ENCODE data around the gene CTPS1.

The CTPS1 gene, protein sequence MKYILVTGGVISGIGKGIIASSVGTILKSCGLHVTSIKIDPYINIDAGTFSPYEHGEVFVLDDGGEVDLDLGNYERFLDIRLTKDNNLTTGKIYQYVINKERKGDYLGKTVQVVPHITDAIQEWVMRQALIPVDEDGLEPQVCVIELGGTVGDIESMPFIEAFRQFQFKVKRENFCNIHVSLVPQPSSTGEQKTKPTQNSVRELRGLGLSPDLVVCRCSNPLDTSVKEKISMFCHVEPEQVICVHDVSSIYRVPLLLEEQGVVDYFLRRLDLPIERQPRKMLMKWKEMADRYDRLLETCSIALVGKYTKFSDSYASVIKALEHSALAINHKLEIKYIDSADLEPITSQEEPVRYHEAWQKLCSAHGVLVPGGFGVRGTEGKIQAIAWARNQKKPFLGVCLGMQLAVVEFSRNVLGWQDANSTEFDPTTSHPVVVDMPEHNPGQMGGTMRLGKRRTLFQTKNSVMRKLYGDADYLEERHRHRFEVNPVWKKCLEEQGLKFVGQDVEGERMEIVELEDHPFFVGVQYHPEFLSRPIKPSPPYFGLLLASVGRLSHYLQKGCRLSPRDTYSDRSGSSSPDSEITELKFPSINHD

DNA sequence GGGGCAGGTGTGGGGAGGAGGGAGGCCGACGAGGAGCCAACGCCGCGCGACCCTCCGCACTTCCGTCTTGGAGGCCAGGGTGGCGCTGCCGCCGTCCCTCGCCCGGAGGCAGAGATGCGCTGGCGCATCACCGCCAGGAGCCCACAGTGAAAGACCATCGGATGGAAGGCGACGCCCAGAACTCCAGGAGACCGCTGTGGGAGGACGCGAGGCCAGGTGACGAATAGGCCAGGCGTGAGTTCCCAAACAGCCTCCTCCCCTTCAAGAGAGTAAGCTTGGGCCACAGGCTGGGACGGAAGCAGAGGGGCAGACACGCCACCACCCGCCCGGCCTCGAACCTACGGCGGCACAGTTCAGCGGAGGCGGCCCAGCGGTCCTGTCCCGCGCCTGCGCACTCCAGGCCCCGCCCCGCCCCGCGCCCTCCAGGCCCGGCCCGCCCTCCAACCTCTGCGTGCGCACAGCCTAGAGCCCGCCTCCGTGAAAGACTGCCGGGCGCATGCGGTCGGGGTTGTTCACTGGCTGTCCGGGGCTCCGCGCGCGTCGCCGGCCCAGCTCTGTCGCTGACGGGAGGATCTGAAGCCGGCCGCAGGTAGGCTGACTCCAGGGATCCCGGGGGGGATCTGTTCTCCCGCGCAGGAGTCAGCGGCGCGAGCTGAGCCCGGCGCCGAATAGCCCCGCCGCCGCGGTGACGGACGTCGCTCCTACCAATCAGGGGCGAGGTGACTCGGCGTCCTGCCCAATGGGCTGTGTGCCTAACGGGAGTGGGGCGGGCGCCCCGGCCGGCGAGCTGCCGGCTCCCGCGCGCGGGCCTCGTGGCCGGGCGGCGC lies at the start of gene CTPS1:
Gene CTPS1 (plus strand): TSS at position 456 of the 827 bp plus-strand sequence. CDS start 3,595 bp downstream, outside the sequence.
- peak; percentile 97 for DNase-seq

DNA sequence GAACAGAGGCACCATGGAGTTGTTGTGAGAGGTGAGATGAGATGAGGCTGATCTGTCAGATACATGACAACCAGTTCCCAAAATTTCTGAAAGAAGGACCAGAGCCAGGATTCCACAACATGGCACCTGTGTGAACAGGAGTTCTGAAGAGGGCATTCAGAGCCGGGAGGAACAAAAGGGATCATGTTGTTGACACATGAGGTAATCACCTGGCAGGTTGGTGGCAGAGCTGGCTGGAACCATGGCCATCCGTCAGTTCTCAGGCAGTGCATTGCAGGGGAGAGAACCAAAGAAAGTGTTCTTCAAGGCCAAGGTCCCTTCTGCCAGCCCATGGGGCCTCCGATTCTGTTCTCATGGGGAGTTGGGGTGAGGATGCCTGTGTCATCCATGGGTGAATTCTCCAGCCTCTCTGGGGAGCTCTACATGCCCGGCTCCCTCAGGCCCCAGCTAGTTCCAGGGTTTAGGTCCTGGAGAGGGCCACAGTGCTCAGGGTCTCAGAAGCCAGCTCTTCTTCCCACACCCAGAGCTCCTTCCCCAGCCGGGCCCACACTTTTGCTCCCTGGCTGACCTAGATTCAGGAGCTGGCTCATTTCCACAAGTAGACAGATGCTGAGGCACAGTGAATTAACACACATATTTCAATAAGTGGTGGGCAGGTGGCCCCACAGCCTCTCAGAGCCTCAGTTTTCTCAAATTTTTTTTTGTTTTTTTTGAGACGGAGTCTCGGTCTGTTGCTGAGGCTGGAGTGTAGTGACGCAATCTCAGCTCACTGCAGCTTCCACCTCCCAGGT lies 49.1 kb upstream of the CTPS1 start:
- DNase-seq: no peak

DNA sequence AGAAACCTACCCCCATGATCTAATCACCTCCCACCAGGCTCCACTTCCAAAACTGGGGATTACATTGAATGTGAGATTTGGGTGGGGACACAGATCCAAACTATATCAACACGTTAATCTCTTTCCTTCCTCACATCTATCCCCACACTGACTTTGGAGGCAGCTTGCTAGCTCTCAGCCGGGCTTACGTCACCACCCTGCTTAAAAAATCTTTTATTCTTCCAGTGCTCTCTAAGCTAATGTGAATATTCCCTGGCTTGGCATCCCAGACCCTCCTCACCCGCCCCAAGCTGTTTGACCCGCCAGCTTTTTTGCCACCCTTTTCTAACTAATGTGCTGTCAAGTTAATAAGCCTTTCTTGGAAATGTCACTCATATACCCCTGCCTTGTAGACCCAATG lies 47.9 kb upstream of the CTPS1 start:
- no peak for DNase-seq

GRCh38 chr1:40932006-40932405 lies 47.5 kb upstream of the CTPS1 start:
- DNase-seq: no peak

GRCh38 chr1:40936931-40937339 lies 42.6 kb upstream of the CTPS1 start:
- DNase-seq: no peak

- no peak for DNase-seq
These were observed 41.1 kb upstream of the CTPS1 start for GRCh38 chr1:40938393-40938792.

DNA sequence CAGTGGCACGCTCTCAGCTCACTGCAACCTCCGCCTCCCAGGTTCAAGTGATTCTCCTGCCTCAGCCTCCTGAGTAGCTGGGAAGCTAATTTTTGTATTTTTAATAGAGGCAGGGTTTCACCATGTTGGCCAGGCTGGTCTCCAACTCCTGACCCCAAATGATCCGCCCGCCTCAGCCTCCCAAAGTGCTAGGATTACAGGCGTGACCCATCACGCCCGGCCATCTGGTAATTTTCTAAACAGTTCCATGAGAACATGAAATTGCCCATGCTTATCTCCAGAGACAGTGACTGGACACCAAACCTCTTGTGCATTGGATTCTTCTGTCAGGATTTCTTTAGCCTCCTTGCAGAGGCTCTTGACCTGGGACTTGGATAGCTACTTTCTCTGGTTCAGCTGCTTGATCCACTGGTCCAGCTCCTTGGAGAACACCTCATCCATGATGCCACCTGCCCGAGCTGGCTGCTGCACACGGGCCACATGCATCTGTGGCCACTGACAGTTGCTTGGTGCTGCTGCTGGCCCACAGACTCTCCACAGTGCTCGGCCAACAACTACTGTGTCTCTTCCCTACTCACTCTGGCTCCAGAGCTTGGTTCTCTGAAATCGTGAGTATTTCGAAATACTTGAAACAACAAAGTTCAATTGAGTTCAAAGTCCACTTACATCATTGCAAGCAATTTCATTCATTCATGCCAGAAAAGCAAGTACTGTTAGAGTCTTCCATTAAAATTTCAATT lies 40.0 kb upstream of the CTPS1 start:
- DNase-seq: no peak

DNA sequence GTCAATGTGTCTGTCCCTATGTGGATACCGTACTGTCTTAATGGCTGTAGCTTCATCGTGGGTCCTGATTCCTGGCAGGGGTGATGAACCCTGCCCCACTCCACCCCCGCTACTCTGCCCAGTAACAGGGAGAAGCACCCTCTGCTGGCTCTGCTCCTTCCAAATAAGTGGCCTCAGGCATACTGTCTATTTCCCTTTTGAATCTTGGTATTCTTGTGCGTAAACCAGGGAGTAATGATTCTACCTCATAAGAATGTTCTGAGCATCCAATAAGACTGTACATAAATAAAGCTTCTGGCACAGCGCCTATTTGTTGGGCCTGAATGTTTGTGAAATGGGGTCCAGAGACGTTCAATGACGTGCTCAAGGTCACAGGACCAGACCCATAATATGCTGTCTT lies 35.2 kb upstream of the CTPS1 start:
- DNase-seq: no peak

DNA sequence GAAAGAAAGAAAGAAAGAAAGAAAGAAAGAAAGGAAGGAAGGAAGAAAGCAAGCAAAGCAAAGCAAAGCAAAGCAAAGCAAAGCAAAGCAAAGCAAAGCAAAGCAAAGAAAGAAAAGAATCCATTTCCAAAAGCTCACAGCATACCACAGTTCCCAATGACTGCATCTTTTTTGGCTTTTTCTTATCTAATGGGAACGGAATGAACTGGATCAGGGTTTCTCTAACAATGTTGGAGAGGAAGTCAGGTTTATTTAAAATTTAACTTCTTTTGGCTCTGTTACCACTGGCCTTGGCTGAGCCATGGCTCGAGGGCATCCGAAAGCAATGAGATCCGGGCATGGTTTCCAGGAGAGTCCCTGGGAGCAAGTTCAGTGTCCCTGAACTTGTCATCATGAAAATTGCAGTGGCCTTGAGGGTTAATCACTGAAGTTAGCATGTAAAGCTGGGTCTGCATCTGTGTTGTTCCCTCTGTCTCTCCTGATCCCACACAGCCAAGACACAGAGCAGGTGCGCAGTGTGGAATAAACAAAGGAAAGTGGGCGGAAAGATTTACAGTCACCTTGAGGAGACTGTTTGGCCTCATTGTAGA lies 34.6 kb upstream of the CTPS1 start:
- DNase-seq: no peak

DNA sequence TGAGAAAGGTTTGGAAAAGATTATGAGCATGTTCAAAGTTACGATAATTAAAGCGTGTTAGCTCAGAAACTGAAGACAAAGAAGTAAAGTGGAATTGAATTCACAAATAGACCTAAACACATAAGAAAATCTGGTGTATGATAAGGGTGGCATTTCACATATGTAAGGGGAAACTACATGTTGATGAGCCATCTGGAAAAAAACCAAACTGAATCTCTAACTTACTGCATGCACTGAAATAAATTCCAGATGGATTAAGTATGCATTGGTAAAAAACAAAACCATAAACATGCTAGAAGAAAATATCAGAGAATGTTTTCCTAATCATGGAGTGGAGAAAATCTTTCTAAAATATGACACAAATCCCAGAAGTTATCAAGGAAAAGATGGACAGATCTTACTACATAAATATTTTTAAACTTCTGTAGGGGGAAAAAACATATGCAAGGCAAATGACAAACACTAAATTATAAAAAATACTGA lies 34.0 kb upstream of the CTPS1 start:
- no peak for DNase-seq

DNA sequence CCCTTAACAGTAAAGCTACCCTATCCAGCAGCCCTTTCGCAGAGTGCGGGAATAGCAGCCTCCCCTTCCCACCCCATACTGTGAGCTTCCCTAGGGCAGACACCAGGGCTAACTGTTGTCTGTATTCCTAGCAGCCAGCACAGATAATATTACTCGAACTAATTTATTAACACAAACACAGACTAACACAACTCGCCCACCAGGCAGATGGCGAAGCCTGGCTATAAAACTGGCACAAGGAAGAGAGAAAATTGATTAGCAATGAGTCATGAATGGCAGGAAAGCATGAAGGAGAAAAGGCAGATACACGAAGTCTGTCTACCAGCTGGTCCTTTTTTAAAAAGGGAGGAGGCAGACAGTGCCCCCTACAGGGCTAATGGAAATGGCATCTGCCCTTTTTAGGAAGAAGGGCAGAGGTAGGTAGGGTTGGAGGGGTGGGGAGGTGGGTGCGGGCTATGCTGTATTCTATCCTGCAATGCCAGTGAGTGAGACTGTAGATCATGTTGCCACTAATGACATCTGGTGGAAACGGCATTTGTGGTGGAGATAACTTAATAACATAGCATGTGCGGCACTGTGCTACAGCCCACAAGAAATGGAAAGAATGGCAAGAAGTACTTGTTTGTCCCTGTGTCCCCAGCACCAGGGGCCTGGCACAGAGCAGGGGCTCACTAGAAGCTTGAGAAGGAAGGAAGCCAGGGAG lies 30.6 kb upstream of the CTPS1 start:
- DNase-seq: no peak

DNA sequence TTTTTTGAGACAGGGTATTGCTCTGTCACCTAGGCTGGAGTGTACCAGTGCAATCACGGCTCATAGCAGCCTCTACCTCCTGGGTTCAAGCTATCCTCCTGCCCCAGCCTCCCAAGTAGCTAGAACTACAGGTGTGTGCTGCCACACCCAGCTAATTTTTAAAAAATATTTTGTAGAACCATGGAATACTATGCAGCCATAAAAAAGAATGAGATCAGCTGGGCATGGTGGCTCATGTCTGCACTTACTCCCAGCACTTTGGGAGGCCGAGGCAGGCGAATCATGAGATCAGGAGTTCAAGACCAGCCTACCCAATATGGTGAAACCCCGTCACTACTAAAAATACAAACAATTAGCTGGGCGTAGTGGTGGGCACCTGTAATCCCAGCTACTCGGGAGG lies 29.9 kb upstream of the CTPS1 start:
- no peak for DNase-seq

DNA sequence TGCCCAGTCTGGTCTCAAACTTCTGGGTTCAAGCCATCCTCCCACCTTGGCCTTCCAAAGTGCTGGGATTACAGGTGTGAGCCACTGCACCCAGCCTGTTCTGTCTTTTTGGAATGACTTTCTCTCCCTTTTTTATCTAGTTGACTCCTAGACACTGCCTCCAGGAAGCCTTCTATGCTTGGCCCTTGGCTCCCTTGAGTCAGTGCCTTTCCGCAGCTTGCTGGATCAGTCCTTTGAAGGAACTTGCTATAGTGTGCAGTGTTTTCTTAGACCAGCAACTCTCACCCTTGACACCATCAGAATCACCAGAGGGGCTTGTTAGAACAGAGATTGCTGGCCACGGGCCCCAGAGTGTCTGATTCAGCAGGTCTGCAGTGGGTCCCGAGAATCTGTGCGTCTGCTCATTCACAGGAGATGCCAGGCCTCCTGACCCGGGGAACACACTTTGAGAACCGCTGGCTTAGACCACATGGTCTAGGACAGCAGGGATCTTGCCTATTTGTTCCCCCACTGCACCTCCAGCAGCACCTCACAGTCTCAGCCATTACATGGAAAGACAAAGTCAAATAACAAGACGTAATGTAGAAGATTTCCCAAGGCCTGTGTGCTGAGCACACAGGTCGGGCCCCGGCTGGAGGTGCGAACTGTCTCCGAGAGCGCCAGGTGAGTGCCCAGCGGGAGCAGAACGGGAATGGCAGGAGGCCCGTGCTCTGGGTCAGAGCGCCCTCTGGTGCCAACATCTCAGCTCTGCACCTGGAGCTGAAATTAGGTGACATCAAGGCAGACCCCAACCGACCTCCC lies 27.4 kb upstream of the CTPS1 start:
- peak; percentile 80 for DNase-seq

- DNase-seq: no peak
These were observed 26.7 kb upstream of the CTPS1 start for GRCh38 chr1:40952744-40953315.

DNA sequence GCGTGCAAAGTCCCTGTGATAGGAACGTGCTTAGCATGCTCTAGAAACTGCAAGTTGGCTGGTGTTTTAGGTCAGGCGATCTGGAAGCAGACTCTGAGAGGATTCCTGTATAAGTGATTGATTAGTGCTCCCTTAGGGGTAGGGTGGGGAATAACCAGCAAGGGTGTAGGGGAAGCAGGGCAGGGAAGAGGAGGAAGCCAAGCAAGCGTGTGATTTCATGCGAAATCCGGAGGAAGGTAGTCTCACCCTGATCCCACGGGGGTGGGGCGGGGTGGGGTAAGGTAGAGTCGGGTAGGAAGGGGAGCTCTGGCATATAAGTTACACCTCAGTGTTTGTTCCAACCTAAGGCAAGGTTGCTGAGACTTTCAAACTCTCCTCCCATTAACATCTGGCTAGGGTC lies 24.9 kb upstream of the CTPS1 start:
- no peak for DNase-seq

- no peak for DNase-seq
These were observed 24.2 kb upstream of the CTPS1 start for GRCh38 chr1:40955266-40955665.

- DNase-seq: no peak
These were observed 23.1 kb upstream of the CTPS1 start for GRCh38 chr1:40956407-40956806.

DNA sequence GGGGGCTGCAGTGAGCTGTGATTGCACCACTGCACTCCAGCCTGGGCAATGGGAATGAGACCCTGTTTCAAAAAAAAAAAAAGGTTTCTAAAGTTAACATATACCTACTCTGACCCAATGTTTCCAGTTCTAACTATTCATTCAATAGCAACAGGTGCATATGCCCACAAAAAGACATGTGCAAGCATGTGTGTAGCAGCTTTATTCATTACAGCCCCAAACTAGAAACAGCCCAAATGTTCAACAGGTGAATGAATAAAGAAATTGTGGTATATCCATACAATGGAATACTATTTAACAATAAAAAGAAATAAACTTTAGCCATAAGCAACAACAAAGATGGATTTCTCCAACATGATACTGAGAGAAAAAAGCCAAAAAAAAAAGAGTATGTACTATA lies 21.3 kb upstream of the CTPS1 start:
- DNase-seq: no peak

DNA sequence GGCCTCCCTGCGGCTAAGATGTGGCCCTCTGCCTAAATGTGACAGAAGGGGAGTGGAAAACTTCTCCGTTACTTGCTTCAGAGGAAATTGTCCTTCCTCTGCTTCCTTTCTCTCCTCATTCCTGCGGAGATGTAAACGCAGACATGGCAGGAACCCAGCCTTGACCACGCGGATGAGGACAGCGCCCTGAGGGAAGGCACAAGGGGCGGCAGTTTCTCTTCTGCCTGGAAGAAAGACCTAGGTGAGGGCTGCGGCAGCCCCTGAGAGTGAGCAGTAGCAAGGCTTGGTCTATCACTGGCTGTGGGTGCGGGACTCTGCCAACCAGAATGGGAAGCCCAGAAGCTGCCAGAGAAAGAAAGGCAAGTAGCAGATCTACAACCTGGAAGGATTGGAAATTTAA lies 14.0 kb upstream of the CTPS1 start:
- DNase-seq: no peak

DNA sequence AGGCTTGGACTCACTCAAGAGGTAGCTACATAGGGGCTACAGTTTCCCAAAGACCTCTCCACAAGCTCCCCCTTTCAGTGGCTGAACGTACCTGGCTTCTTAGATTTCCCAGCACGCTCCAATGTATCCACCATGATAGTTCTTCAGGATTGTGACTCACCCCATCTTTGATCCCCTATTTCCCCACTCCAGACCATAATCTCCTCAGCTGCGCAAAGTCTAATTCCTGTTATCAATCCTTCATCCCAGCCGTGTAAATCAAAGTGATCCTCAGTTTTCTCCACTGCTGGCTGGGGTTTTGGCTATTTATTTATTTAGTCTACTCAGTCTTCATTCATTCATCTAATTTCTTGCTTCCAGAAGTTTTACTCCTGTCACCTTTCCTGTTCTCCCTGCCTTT lies 13.1 kb upstream of the CTPS1 start:
- DNase-seq: no peak

All from NCI-H1105 treated with DMSO at 0.1 percent for 48 hours (cell line).